ENCODE results near the gene CDH12.

DNA sequence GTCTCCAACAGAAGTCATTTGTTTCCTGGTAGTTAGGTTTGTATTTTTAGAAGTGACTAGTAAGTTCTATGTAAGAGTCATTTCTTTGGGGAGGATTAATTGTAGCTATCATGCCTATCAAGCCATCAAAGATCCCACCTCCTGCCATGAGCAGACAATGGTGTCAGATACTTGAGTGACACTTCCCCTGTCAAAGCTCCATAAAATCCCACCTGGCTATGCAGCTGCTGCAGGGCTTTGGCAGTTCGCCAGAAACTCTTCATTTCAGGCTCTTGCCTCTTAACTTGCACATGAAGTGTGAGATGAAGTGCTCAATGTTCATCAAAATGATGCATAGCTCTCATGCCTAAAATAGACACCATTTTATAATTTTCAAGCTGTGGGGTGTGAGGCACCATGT lies 312.1 kb downstream of the CDH12 start:
- TF ChIP-seq, protein P1, sequence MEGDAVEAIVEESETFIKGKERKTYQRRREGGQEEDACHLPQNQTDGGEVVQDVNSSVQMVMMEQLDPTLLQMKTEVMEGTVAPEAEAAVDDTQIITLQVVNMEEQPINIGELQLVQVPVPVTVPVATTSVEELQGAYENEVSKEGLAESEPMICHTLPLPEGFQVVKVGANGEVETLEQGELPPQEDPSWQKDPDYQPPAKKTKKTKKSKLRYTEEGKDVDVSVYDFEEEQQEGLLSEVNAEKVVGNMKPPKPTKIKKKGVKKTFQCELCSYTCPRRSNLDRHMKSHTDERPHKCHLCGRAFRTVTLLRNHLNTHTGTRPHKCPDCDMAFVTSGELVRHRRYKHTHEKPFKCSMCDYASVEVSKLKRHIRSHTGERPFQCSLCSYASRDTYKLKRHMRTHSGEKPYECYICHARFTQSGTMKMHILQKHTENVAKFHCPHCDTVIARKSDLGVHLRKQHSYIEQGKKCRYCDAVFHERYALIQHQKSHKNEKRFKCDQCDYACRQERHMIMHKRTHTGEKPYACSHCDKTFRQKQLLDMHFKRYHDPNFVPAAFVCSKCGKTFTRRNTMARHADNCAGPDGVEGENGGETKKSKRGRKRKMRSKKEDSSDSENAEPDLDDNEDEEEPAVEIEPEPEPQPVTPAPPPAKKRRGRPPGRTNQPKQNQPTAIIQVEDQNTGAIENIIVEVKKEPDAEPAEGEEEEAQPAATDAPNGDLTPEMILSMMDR (IDR thresholded peaks at IDR 0.05; ENCODE audit: extremely low read depth in 1 of 2, insufficient read depth in 1 of 2, low read depth in 1 of 2, low read length in 2 of 2): no peak
- TF ChIP-seq POLR2AphosphoS5 (IDR thresholded peaks at IDR 0.05; ENCODE audit: insufficient read depth, low read depth, low read length) (no peak), GATA2 (IDR thresholded peaks at IDR 0.05; ENCODE audit: insufficient read depth, insufficient read length, low read depth, low read length) (no peak), POLR2A (IDR thresholded peaks at IDR 0.05; ENCODE audit: low read depth, low read length) (no peak), EZH2 (IDR thresholded peaks at IDR 0.05; ENCODE audit: borderline replicate concordance, low read depth, low read length, severe bottlenecking) (no peak), FOS (IDR thresholded peaks at IDR 0.05; ENCODE audit: borderline replicate concordance, insufficient read depth, low read length) (no peak)
- TF ChIP-seq, protein P2, sequence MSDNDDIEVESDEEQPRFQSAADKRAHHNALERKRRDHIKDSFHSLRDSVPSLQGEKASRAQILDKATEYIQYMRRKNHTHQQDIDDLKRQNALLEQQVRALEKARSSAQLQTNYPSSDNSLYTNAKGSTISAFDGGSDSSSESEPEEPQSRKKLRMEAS (IDR thresholded peaks at IDR 0.05; ENCODE audit: insufficient read depth, insufficient read length): no peak

Data from endothelial cell of umbilical vein (primary cell).